D721Med (cell line): ENCODE measurements around the gene NAP1L1.
"Not testable (repeated sequence)": the region's sequence is repeated elsewhere in the genome, so short reads cannot be mapped to it uniquely, and the experiment has no call there.

Source experiments
- DNase-seq: peaks from one replicate; pipeline ENCODE4 v3.0.0; 2011; ENCODE audit warnings: low spot score; ENCODE audit not compliant: insufficient read length
- FAIRE-seq: peaks from 2 replicates; lab custom pipeline; 2011; peaks lifted over from hg19 to GRCh38; lab: Jason Lieb, UNC
- CTCF ChIP-seq: IDR thresholded peaks from 2 replicates; pipeline ENCODE4 v1.5.1; 2012; ENCODE audit warnings: mild to moderate bottlenecking, control low read depth; ENCODE audit not compliant: insufficient read depth; ENCODE audit errors: missing control alignments

The NAP1L1 gene

GRCh38 chr12:75994069-75994740 is 90.3 kb downstream of the NAP1L1 start:
- no peak for TF ChIP-seq CTCF
- DNase-seq = no peak
- no peak for FAIRE-seq

- TF ChIP-seq CTCF = no peak
- no peak for FAIRE-seq
- DNase-seq = no peak
These were observed 92.7 kb downstream of the NAP1L1 start for GRCh38 chr12:75991753-75992152.

- FAIRE-seq = no peak
- no peak for TF ChIP-seq CTCF
These were observed 94.1 kb downstream of the NAP1L1 start for GRCh38 chr12:75990189-75990912.

GRCh38 chr12:75987709-75988108 is 96.8 kb downstream of the NAP1L1 start:
- not testable (repeated sequence) for FAIRE-seq, DNase-seq

More at GRCh38 chr12:75990189-75990912, 94.1 kb downstream of the NAP1L1 start:
- DNase-seq = no peak
